MM.1S (cell line): ENCODE results near the gene FXYD3.

Source experiments
- CTCF ChIP-seq: fragments of 300-600 bp; sonication (generic); IDR thresholded peaks from 2 replicates; pipeline ENCODE4 v1.5.1; 2016; ENCODE audit warnings: antibody characterized with exemption, low read length, mixed read lengths
- EZH2 ChIP-seq: fragments of 300-600 bp; sonication (generic); optimal IDR thresholded peaks from 2 replicates; pipeline ENCODE3; 2017; ENCODE audit warnings: low read depth, mild to moderate bottlenecking, antibody characterized with exemption, low read length, mixed read lengths
- EZH2phosphoT487 ChIP-seq: fragments of 300-600 bp; sonication (generic); IDR thresholded peaks from 2 replicates; pipeline ENCODE4 v1.6.1; 2018; ENCODE audit warnings: antibody characterized with exemption, low read length

- no peak for TF ChIP-seq CTCF
- TF ChIP-seq EZH2phosphoT487: no peak
- TF ChIP-seq EZH2: no peak
Measured at GRCh38 chr19:35099155-35099896, 16.3 kb upstream of the FXYD3 start.
